DMS 273 (cell line): ENCODE measurements around the gene TATDN3.
"Not testable (repeated sequence)": the region's sequence is repeated elsewhere in the genome, so short reads cannot be mapped to it uniquely, and the experiment has no call there.

ENCODE experiments used
- DNase-seq: peaks from one replicate; lab custom pipeline; 2025; ENCODE audit not compliant: unreplicated experiment; lab: John Stamatoyannopoulos, UW

The TATDN3 gene

GRCh38 chr1:212791676-212792395 lies at the start of gene TATDN3, which contains the start of gene NSL1:
Gene TATDN3 (plus strand): TSS chr1:212791894. CDS start chr1:212791922, 28 bp downstream.
Gene NSL1 (minus strand): TSS chr1:212791777. CDS start chr1:212791763, 14 bp downstream.
- DNase-seq: peak; percentile 98

GRCh38 chr1:212743901-212744475 lies 47.7 kb upstream of the TATDN3 start:
- no peak for DNase-seq

GRCh38 chr1:212745303-212745702 lies 46.4 kb upstream of the TATDN3 start:
- DNase-seq: no peak

GRCh38 chr1:212746546-212746945 lies 45.1 kb upstream of the TATDN3 start:
- no peak for DNase-seq

DNA sequence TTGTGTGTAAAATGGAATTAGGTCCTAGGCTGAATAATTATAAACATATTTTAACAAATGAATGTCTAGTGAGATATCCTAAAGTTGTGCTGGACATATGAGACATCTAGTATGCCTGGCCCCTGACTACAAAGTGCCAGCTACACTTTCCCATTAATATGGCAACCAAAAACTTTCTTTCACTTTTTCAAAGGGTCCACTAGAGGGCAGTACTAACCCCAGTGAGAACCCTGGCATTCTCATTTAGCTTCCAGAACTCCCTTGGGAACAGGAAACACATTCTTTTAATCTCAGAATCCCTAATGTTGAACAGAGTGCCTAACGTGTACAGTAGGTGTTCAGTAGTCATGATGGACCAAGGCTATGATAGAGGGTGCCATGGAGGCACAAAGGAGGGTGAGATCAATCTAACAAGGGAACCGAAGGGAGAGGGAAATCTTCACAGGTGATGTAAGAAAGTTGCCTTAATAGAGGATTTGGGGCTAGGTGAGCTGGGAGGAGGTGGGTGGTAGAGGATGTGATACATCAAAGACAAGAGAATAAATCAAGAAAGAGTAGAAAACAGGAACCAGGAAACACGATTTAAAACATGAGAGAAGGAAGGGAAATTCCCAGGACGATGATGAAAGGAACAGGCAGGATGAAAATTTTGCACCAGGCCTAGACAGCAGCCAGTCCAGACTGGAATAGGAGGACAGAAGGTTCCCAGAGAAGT lies 41.7 kb upstream of the TATDN3 start:
- peak; percentile 80 for DNase-seq

- DNase-seq: no peak
Measured at GRCh38 chr1:212752252-212752933, 39.3 kb upstream of the TATDN3 start.

- DNase-seq: no peak
Measured at GRCh38 chr1:212752934-212753497, 38.7 kb upstream of the TATDN3 start.

DNA sequence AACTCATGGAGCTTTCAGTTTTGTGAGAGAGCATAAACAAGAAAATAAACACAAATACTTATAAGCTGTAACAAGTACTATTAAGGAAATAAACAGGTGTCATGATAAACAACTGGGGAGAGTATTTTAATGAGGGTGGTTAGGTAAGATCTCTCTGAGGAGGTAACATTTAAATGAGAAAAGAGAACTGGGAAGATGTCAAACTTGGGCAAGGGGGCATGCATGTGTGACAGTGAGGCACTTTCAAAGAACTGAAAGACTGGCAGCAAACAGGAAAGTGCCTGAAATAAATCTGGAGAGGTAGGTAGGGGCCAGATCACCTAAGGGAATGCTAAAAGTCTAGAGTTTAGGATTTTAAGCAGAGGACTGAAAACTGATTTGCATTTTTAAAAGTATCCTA lies 37.9 kb upstream of the TATDN3 start:
- DNase-seq: no peak

- no peak for DNase-seq
Measured at GRCh38 chr1:212754193-212754592, 37.5 kb upstream of the TATDN3 start.

GRCh38 chr1:212754680-212755079 lies 37.0 kb upstream of the TATDN3 start:
- DNase-seq: peak; percentile 55

- no peak for DNase-seq
Measured at GRCh38 chr1:212759683-212760082, 32.0 kb upstream of the TATDN3 start.

DNA sequence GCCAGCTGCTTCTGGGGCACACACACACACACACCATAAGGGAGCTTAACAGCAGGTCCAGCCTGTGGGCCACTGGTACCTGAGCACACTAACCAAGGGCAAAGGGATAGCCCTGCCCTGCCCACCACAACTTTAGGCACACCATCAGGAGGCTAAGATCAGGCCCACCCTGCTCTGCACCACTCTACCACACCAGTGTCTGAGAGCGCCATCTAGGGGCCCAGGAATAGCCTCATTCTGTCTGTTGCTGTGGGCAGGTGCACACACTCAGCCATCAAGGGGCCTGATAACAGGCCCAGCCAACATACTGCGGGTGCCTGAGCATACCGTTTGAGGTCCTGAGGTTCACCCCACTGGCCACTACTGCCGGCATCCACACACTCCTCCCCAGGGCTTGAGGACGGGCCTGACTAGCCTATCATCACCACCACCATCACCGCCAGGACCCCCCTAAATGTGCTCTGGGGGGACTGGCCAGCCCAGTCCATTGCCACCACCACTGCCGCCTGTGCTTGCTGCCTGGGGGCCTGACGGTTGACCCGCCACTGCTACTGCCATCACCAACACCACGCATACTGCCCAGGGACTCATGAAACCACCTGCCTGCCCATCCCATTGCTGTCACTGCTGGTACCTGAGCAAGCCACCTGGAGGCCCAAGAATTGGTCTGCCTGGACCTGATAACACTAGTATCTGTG lies 31.4 kb upstream of the TATDN3 start:
- peak; percentile 23 for DNase-seq

DNA sequence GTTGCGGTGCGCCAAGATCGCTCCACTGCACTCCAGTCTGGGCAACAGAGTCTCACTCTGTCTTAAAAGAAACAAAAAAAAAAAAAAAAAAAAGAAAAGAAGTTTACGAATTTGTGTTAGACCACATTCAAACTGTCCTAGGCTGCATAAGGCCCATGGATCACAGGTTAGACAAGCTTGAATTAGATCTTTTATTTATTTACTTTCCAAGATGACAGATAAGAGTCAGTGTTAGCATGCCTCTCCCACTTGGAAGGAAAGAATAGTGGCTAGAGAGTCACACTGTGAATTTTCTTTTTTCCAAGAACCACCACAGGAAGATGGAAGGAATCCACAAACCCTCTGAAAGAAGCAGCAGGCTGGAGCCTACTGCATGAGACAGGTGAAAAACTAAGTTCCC lies 29.5 kb upstream of the TATDN3 start:
- DNase-seq: no peak

- no peak for DNase-seq
Measured at GRCh38 chr1:212762839-212763238, 28.9 kb upstream of the TATDN3 start.

DNA sequence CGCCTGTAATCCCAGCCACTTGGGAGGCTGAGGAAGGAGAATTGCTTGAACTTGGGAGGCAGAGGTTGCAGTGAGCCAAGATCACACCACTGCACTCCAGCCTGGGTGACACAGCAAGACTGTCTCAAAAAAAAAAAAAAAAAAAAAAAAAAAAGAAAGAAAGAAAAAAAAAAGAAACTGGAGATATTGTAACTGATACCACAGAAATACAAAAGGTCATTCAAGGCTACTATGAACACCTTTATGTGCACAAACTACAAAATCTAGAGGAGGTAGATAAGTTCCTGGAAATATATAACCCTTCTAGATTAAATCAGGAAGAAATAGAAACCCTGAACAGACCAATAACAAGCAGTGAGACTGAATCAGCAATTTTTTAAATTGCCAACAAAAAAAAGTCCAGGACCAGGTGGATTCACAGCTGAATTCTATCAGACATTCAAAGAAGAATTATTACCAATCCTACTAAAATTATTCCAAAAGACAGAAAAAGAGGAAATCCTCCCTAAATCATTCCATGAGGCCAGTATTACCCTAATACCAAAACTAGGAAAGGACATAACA lies 26.9 kb upstream of the TATDN3 start:
- DNase-seq: not testable (repeated sequence)

- not testable (repeated sequence) for DNase-seq
Measured at GRCh38 chr1:212766825-212767224, 24.9 kb upstream of the TATDN3 start.

DNA sequence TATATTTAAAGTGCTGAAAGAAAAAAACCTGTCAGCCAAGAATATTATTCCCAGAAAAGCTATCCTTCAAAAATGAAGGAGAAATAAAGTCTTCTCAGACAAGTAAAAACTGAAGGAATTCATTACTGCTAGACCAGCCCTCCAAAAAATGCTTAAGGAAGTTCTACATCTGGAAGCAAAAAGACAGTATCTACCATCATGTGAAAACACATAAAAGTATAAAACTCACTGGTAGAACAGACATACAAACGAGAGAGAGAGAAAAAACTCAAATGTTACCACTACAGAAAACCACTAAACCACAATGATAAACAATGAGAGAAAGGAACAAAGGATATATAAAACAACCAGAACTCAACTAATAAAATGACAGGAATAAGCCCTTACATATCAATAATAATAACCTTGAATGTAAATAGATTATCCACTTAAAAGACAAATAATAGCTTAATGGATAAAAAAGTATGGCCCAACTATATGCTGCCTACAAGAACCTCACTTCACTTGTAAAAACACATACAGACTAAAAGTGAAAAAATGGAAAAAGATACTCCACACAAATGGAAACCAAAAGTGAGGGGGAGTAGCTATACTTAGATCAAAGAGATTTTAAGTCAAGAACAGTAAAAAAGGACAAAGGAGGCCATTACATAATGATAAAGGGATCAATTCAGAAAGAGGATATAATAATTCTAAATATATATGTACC lies 22.1 kb upstream of the TATDN3 start:
- DNase-seq: no peak

GRCh38 chr1:212771341-212771740 lies 20.4 kb upstream of the TATDN3 start:
- no peak for DNase-seq

DNA sequence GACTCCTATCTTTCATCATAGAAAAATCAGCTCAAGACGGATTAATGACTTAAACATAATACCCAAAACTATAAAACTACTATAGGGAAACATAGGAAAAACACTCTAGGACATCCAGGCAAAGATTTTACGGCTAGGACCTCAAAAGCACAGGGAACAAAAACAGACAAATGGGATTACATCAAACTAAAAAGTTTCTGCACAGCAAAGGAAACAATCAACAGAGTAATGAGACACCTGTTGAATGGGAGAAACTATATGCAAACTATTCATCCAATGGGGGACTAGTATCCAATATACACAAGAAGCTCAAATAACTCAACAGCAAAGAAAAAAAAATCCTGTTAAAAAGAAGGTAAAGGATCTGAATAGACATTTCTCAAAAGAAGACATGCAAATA lies 18.7 kb upstream of the TATDN3 start:
- no peak for DNase-seq

DNA sequence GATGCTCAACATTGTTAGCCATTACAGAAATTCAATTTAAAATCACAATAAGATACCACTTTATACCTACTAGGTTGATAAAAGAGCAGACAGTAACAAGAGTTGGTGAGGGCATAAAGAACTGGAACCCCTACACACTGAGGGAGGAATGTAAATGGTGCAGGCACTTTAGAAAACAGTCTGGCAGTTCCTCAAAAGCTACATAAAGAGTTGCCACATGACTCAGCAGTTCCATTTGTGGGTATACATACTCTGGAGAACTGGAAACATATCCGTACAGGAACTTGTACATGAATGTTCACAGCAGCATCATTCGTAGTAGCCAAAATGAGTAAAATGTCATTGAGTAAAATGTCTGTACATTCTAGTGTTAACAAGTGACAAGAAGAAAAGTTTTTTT lies 17.1 kb upstream of the TATDN3 start:
- DNase-seq: no peak
